GM19035 (cell line): ENCODE measurements around the gene FLVCR2.

Experiments used
- ATAC-seq: cut with Tn5 transposase; IDR thresholded peaks from one replicate; pipeline ENCODE4 v1.9.1; 2021; ENCODE audit not compliant: unreplicated experiment

FLVCR2 gene

DNA sequence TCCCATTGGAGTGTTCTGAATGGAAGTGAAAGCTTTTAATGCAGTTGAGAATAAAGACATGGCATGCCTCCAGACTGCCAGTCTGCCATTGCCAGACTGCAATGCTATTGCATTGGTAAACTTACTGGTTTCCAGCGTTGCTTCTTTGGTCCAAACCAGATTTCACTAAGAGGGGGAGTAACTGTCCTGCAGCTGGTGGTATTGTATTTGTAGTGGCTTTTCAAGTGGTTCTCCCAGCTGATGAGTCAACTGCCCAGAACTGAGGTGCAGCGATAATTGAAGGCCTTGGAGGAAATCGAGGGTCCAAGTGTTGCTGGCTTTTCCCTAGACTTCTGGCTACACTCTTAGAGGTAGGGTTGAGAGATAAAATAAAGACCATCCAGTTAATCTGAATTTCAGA, 50.4 kb downstream of the FLVCR2 start:
- ATAC-seq = no peak

DNA sequence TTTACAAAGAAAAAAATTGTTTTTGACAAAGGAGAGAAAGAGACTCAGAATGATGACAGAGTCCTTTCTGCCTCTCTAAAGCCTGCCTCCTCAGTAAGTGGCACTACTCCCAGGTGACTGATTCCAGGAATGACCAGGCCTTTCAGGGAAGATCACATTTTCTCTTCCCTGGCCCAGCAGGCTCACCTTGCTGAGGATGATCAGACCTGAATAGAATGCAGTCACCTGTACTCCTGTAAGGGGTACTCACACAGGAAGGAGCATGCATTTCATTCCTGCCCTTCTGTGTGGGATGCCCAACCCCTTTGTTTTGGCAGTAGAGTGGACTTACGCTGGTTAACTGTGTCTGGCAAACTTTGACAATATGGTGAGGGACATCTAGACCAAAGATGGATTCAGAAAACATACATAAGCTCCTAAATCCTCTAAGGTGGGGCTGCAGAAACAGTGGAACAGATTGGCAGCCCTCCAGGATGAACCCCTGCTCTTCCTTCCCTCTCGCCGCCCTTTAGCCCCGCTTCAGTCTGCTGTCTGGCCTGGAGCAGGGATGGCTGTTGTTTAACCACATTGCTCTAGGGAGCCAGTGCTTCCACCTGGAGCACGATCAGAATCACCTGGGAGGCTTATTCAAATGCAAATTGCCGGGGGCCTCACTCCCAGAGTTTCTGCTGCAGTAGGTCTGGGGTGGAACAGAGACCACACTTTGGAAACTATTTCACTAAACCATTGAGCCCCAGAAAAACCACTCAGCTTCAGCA, 52.5 kb downstream of the FLVCR2 start:
- no peak for ATAC-seq

DNA sequence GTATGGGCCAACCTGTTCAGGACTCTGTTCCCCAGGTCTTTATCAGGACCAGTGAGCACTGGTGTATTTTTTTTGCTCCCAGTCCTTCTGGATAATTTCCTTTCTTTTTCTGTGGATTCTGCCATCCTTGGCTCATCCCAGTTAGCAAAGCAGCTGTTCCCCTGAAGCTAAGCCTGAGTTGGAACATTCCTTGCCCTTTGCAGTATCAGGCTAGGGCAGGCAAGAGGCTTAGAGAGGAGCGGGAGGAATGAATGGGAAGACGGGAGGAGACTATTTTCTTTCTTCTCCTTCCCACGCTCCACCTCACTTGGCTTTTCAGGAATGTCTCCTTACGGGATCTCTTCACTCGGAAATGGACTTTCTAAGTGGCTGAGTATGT, 53.0 kb downstream of the FLVCR2 start:
- ATAC-seq = no peak

DNA sequence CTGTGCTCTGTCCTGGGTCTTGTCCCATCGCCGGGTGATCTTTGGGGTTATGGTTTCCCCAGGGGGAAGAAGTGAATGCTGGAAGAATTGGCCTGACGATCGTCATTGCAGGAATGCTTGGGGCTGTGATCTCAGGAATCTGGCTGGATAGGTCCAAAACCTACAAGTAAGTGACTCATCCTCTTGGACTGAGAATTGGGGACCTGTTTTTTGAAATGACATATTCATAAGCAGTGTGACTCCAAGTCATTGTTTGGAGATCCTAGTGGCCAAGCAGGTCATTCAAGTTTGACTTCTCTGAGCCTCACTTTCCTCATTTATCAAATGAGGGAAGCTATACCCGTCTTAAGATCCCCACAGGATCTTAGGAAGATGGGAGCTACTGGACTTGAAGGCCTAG, 56.4 kb downstream of the FLVCR2 start:
- ATAC-seq = no peak

DNA sequence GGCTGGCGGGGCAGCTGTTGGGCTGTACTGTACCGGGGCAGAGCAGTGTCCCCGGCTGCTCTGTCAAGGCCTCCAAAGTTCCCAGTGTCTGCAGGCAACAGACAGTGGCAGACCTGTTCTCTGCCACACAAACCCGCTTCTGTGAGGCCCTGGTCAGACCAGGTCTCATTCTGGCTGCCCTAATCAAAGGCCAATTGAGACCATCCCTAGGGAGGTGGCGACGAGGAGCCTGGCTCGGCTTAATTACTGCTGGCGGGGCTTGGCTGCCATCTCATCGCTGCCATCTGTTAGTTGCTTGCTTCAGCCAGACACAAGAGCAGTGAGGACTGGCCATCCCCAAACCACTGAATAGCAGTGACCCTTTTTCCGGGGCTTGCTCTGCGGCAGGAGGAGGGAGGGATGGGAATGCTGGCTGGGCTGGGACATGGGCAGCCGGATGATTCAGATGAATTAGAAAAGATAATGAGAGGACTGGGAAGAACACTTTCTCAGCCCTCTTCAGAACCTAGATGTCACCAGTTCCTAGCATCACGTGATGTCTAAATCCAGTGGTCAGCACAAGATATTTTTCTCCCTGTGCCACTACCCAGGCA, 57.8 kb downstream of the FLVCR2 start:
- no peak for ATAC-seq

DNA sequence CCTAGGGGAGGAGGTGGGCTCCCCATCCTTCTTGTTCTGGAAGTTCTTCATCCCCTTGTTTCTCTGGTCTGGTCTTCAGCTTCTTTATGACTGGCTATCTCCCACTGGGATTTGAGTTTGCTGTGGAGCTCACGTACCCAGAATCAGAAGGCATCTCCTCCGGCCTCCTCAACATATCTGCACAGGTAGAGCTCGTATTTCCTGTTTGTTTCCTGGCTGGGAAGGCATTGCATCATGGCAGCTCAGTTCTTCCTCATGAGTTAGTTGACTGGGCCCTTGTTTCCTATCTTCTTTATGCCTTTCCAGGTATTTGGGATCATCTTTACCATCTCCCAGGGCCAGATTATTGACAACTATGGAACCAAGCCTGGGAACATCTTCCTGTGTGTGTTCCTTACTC, 62.5 kb downstream of the FLVCR2 start:
- ATAC-seq = no peak

DNA sequence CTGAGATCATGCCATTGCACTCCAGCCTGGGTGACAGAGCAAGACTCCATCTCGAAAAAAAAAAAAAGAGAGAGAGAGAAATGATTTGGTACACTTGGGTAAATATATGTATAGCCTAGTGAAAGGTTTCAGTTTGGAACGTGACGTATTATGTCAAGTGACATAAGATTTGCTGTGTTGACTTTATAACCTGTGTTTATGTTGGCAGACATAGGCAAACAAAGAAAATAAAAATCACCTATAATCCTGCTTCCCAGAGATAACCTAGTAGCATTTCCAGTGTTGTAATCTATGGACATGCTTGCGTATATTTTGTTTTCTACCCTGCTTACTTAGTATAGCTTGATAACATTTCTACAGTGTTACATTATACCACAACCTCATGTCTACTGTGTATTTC, 65.6 kb downstream of the FLVCR2 start:
- ATAC-seq = no peak

DNA sequence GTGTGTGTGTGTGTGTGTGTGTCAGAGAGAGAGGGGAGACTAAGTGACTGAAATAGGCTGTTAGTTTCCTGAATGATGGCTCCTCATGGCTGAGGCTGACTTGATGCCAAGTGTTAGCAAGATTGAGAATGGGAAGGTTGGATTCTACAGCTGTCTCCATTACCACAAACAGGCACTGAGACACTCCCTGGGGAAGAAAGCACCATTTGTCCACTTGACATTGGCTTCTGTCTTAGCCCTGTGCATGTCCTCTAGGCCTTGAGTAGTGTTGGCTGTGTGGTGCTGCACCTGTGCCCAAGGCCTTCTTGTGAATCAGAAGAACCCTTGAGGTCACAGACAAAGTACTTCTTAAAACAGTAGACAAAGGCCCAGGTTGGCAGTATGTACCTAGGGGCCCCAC, 66.6 kb downstream of the FLVCR2 start:
- no peak for ATAC-seq

DNA sequence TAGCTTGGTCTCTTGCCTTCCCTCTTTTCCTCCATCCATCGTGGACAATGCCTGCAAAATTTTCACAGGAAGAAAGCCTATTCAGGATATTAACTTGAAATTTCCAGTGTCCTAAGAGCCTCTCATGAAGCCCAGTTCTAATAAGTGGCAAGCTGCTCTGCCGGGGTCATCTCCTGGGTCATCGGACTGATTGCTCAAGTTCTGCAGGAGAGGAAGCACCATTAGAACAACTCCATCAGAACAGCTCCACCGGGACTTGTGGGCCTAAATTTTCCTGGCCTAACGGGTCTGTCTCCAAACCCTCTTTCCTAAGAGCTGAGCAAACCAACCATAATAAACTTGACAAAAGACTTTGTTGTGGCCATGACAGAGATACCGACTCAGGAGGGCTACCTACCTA, 68.3 kb downstream of the FLVCR2 start:
- ATAC-seq = no peak

DNA sequence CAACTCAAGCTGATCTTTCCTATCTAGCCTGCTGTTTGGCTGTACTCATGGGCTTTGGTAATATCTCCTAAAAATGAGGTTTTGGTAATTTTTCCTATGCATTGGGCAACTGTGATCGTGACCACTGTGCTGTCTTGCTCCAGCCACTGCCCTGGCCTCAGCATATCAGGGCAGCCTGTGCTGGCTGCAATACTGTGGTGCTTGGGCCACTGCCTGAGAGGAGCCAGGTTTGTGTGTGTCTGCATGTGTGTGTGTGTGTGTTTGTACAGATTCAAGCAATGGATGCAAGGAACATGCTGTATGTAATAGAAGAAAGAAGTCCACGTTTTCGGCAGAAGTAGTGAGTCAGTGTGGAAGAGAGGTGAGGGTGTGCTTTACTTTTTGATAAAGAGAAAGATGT, 69.2 kb downstream of the FLVCR2 start:
- no peak for ATAC-seq

DNA sequence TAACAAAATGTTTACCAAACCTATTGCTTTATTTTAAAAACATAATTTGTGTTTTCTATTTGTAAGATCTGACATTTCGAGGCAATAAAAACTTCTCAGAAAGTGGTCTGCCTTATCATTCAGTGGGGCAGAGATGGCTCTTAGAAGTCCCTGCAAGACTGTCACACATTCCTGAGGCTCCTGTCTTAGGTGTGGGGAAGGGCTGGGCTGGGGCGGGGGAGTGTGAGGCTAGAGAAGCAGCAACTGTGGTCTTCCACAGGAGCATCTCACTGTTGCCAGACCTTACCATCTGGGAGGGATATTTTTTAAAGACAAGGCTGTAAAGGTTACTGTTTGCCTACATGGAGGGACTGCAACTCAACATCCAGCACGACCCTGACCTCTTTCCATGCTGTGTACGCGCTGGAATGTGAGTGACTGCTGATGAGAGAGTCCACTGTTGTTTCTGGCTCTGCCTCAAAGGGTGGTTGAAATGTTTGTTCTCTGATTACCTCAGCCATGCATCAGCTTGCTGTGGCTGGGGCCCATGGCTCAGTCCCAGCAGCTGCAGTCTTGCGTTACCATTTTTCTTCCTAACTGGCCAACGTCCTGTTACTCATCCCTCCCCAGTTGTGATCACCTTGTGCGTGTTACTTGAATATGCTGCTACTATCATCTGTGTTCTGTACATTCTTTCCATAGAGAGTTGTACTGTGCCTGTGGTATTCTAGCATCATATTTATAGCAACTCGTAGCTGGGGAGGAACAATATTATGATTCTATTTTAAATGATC, 69.8 kb downstream of the FLVCR2 start:
- no peak for ATAC-seq

DNA sequence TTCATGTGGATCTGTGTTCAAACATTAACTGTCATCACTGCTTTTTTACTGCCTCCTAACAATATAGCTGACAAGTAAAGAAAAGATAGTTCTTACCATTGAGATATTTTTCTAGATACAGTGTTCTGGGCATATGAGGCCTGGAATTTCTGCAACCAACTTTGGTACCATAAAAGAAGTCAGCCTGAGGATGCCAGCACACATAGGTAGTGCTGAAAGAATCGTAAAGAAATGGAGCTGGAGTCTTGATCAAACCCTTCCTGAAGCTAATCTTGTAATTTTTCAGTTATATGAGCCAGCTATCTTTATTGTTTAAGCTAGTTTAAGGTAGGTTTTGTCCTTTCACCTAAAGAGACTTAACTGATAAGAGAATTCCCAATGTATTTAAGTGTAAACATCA, 70.9 kb downstream of the FLVCR2 start:
- no peak for ATAC-seq

DNA sequence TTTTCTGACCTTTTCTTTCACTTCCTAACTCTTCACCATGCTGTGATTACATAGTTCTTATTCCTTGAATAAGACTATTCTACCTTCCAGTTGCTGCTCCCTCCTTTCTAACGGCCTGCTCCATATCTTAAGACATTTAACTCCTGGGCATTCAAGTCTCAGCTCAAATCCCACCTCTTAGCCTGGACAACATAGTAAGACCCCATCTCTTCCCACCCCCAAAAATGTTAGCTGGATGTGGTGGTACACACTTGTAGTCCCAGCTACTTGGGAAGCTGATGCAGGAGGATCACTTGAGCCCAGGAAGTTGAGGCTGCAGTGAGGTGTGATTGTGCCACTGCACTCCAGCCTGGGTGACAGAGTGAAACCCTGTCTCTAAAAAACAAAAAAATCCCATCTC, 71.4 kb downstream of the FLVCR2 start:
- no peak for ATAC-seq

DNA sequence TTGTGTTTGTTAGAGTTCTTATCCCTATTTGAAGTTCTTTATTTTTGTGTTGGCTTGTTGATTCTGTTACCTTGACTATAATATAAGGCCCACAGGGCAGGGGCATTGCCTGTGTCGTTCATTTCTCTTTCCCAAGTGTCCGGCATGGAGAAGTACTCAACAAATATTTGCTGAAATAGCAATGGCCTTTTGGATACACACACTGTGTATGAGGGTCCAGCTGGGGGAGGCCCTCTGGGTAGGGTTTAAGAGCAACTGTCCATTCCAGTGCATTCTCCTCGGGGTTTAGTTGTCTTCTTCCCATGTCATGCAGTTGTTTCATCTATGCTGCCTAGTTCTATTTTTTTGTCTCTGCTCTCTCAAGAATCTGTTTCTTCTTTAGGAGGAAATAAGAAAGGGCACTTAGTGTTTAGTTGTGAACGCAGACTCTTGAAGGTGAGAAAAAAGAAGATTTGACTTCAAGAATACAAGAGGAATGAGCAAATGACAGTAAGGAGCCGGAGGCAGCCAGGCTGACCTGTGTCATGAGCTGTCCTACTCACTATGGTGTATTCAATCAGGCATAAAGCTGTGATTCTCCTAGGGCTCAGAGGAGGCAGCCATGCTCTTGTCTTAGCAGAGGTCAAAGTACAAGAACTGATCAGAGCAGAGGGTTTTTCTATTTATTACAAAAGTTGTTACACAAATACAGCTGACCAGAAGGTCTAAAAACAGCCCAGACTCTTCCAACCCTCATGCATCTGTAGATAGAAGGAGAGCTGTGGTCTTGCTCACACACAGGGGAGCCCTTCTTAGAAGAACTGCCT, 72.0 kb downstream of the FLVCR2 start:
- no peak for ATAC-seq

DNA sequence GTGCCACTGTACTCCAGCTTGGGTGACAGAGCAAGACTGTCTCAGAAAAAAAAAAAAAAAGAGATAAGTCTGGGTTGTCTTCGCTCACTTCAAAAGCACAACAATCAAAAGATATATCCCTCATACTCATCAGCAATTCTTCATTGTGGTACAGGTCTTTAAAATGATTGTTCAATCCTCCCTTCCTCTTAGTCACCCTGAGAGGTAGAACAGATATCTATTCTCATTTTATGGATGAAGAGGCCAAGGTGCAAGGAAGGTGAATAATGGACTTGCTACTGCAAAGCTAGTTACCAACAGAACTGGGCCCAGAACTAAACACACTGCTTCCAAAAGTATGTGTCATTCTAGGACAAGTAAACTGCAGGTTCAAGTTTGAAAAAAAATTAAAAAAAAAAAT, 75.1 kb downstream of the FLVCR2 start:
- ATAC-seq = no peak

DNA sequence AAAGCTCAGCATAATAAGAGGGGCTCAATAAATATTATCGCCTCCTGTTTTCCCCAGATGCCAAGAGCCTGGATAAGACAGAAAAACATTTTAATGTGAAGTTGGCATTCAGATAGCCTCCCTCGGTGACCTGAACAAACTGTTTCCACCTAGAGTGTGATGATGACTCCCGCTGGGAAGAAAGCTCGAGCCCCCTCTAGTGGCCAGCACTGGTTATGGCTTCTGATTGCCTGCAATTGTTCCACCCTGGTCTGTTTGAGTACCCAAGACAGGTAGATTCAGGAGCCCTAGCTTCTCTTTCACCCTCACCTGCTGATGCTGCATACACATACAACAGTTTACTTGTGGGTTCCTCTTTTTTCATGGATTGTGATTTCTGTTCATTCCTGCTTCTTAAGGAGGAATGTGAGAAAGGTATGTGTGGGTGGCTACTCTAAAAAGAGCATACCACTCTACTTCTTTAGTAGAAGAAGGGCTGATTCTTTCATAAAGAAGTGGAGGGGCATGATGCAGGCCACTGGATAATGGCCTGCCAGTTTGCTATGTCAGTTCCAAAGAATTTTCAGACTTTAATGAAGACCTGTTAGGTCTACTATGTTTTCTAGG, 75.8 kb downstream of the FLVCR2 start:
- ATAC-seq = no peak

DNA sequence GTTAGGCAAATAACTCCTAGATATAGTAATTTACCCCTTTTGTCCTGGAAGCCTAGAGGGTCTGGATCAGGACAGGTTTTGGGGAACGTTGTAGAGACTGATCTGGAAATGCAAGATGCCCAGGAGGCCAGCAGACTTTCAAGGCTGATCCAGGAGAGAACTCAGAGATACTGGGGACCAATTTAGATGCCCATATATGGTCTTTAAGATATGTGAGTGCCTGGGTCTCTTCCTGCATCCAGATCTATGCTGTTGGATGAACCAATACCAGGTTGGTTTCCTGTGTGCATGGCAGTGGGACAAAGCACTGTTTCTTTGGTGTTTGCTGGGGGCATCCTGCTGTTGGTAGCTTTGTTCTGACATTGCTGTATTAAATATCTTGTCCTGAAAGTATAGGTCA, 76.8 kb downstream of the FLVCR2 start:
- ATAC-seq = no peak

DNA sequence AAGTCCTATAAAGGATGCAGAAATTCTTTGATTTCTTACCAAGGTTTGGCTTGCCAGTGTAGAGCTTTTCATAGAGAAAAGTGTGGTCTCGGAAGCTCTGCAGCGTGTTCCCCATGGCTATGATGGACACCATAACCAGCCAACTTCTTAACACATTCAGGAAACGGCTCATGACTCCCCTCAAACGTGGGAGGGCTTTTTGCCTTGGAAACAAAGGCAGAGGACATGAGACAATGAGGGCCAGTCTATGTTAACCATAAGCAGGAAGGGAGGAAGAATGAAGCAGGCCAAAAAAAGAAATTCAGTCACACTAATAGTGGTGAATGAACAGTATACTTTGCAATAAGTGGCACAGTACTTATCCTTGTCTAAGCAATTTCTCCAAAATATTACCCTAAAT, 78.9 kb downstream of the FLVCR2 start:
- no peak for ATAC-seq

DNA sequence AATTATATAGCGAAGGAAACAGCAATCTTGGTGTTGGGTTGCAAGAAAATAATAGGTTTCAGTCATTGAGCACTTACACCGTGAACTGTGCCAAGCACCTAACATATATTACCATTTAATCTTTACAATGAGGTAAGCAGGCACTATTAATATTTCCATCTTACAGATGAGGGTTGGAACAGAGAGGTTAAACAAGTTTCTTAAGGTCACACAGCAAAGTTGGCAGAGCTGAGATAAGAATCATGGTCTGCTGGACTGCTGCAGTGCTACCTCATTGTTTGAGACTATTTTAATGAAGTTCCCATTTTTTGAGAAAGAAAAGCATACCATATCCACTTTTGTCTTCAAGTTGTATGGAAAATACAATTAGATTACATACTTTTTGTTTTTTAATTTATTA, 80.5 kb downstream of the FLVCR2 start:
- no peak for ATAC-seq

DNA sequence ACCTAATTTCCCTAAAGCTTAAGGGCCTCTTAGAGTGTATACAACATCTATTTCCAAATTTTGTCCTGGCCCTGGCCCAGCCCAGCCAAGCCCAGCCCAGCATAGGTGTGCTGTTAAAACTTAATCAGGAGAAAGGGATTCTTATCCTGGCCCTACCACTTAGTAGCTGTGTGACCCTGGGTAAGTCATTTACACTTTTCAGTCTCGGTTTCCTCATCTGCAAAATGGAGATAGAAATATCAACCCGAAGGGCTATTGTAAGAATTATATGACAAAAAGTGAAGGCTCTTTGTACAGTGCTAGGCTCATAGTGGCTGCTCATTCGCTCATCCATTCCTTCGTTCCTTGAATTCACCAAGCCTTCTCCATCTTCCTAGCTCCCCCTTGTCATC, 81.8 kb downstream of the FLVCR2 start:
- ATAC-seq = no peak
